ENCODE measurements around the gene RAC3. TPM values are rescaled to one million over a fixed set of nuclear protein-coding genes. Genes with fewer than 3 reads are reported as not detected.

RAC3 gene
- polyA plus RNA-seq, 2 of the 4 experiments (the other 2 are of a cell fraction) = 9.9 to 21.0 TPM

DNA sequence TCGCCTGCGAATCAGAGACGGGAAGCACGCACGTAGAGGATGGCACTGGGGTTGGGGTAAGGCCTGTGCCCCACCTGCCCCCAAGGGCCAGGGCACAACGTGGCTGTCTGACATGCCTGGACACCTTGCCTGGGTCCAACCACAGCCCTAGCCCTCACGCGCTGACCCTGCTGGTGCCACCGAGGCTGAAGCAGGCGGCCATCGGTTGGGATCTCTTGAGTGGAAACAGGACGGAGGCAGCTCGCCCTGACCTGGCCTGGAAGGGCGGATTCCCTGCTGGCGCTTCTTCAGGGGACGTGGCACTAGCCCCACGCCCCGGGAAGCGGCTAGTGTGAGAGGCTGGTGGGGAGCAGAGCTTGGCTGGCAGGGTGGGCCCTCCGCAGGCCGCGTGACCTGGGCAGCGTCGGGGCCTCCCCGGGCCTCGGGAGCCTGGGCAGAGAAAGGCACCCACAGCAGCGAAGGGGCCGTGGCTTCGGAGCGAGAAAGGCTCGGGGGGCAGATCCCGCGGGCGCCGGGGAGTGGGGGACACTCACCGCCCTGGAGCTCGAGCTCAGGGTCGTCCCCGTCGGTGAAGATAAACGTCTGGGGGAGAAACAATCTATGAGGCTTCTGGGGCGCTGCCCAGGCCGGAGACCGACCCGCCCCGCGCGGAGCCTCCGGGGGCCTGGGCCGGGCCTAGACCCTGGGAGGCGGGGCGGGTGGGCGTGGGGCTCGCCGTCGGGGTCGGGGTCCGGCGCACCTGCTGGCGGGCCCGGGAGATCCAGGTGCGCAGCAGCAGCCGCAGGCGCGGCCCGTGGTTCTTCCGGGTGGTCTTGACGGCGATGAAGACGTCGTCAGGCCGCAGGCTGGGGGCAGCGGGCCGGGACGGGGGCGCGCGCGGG is 19.5 kb downstream of the RAC3 start:
- POLR2A ChIA-PET = interaction anchor here (1.0 to 2.0 kb wide), 3 partner anchors 13 to 47 kb away, joined by 3 to 8 read pairs (median 5); partner anchors contain the start of genes DCXR, DUS1L and FASN

GRCh38 chr17:82051776-82052637 is 20.5 kb downstream of the RAC3 start, which contains the start of the genes GPS1 and RFNG:
GPS1 (plus strand) TSS chr17:82051898; CDS start chr17:82051932, 34 bp downstream.
RFNG (minus strand) TSS chr17:82051811; CDS start chr17:82051766, 45 bp downstream.
- peak within 1 kb of the TSS; percentile 91 for H3K4me2 ChIP-seq
- ChIA-PET POLR2A (interaction anchor here (0.6 to 1.0 kb wide), 3 partner anchors 14 to 464 kb away, joined by 3 to 5 read pairs (median 3); partner anchors contain the start of genes DCXR and DUS1L), CTCF (interaction anchor here (1.0 to 21.7 kb wide), 7 partner anchors 9 to 92 kb away, joined by 3 to 191 read pairs (median 24); partner anchors contain the start of genes DCXR, DUS1L and RAC3)
- H3K4me3 ChIP-seq = peak within 1 kb of the TSS; percentile 97
- DNase-seq (ENCODE audit: low read depth in 1 of 2, low spot score in 1 of 2) (peak; percentile 69 to 85), FAIRE-seq (no peak), ATAC-seq (peak; percentile 63)
- no peak for TF ChIP-seq CBX8 (IDR thresholded peaks at IDR 0.05)
- no peak for TF ChIP-seq SMC3 (IDR thresholded peaks at IDR 0.05)
- TF ChIP-seq JUN (IDR thresholded peaks at IDR 0.05) = peak; percentile 75 to 94; a peak in 4 of 5 replicates
- no peak for TF ChIP-seq HES2 (IDR thresholded peaks at IDR 0.05)
- no peak for TF ChIP-seq HOXA7 (CRISPR knock-in tag; IDR thresholded peaks at IDR 0.05)
- TF ChIP-seq, protein P1, sequence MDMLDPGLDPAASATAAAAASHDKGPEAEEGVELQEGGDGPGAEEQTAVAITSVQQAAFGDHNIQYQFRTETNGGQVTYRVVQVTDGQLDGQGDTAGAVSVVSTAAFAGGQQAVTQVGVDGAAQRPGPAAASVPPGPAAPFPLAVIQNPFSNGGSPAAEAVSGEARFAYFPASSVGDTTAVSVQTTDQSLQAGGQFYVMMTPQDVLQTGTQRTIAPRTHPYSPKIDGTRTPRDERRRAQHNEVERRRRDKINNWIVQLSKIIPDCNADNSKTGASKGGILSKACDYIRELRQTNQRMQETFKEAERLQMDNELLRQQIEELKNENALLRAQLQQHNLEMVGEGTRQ (IDR thresholded peaks at IDR 0.05) = no peak
- no peak for TF ChIP-seq NR3C1 (IDR thresholded peaks at IDR 0.05)
- peak; percentile 27; the same call in 1 of the 2 replicates for TF ChIP-seq KDM5A (IDR thresholded peaks at IDR 0.05)
- no peak for TF ChIP-seq ZC3H11A (IDR thresholded peaks at IDR 0.05)
- TF ChIP-seq, protein P2, sequence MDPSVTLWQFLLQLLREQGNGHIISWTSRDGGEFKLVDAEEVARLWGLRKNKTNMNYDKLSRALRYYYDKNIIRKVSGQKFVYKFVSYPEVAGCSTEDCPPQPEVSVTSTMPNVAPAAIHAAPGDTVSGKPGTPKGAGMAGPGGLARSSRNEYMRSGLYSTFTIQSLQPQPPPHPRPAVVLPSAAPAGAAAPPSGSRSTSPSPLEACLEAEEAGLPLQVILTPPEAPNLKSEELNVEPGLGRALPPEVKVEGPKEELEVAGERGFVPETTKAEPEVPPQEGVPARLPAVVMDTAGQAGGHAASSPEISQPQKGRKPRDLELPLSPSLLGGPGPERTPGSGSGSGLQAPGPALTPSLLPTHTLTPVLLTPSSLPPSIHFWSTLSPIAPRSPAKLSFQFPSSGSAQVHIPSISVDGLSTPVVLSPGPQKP (IDR thresholded peaks at IDR 0.05; ENCODE audit: low read depth, low read length) = no peak
- 0 out of 2 replicates have a peak, but pooled peaks have one; percentile 55 for TF ChIP-seq MAZ (IDR thresholded peaks at IDR 0.05; ENCODE audit: borderline replicate concordance, low read depth, low read length)
- TF ChIP-seq, protein P3, sequence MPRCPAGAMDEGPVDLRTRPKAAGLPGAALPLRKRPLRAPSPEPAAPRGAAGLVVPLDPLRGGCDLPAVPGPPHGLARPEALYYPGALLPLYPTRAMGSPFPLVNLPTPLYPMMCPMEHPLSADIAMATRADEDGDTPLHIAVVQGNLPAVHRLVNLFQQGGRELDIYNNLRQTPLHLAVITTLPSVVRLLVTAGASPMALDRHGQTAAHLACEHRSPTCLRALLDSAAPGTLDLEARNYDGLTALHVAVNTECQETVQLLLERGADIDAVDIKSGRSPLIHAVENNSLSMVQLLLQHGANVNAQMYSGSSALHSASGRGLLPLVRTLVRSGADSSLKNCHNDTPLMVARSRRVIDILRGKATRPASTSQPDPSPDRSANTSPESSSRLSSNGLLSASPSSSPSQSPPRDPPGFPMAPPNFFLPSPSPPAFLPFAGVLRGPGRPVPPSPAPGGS (IDR thresholded peaks at IDR 0.05) = peak; percentile 77; the same call in 2 of the 3 replicates
- TF ChIP-seq, protein P4, sequence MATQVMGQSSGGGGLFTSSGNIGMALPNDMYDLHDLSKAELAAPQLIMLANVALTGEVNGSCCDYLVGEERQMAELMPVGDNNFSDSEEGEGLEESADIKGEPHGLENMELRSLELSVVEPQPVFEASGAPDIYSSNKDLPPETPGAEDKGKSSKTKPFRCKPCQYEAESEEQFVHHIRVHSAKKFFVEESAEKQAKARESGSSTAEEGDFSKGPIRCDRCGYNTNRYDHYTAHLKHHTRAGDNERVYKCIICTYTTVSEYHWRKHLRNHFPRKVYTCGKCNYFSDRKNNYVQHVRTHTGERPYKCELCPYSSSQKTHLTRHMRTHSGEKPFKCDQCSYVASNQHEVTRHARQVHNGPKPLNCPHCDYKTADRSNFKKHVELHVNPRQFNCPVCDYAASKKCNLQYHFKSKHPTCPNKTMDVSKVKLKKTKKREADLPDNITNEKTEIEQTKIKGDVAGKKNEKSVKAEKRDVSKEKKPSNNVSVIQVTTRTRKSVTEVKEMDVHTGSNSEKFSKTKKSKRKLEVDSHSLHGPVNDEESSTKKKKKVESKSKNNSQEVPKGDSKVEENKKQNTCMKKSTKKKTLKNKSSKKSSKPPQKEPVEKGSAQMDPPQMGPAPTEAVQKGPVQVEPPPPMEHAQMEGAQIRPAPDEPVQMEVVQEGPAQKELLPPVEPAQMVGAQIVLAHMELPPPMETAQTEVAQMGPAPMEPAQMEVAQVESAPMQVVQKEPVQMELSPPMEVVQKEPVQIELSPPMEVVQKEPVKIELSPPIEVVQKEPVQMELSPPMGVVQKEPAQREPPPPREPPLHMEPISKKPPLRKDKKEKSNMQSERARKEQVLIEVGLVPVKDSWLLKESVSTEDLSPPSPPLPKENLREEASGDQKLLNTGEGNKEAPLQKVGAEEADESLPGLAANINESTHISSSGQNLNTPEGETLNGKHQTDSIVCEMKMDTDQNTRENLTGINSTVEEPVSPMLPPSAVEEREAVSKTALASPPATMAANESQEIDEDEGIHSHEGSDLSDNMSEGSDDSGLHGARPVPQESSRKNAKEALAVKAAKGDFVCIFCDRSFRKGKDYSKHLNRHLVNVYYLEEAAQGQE (IDR thresholded peaks at IDR 0.05) = no peak
- TF ChIP-seq CHD2 (IDR thresholded peaks at IDR 0.05; ENCODE audit: low read length, partially characterized antibody) = no peak
- TF ChIP-seq HOXB13 (CRISPR knock-in tag; IDR thresholded peaks at IDR 0.05; ENCODE audit: low read depth) = no peak
- peak; percentile 44 for TF ChIP-seq POLR2A (IDR thresholded peaks at IDR 0.05; ENCODE audit: low read length)
- TF ChIP-seq, protein P5, sequence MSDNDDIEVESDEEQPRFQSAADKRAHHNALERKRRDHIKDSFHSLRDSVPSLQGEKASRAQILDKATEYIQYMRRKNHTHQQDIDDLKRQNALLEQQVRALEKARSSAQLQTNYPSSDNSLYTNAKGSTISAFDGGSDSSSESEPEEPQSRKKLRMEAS (IDR thresholded peaks at IDR 0.05) = peak; percentile 71; the same call in 1 of the 2 replicates
- no peak for TF ChIP-seq KDM1A (IDR thresholded peaks at IDR 0.05; ENCODE audit: low read depth)
- no peak for TF ChIP-seq CBX2 (IDR thresholded peaks at IDR 0.05; ENCODE audit: borderline replicate concordance, low read depth)
- H3K27ac ChIP-seq = peak within 1 kb of the TSS; percentile 91 to 95
- WGBS (ENCODE audit: missing lambda C conversion rate) = 4% methylated on average over 29 of the region's 94 CpGs
- H3K9me3 ChIP-seq = no peaks in the 10 kb centered on the region
- H3K4me1 ChIP-seq = peaks cover 16% of the 10 kb centered on the region; the same call in 2 of the 3 replicates

More for the DNA sequence above, 19.5 kb downstream of the RAC3 start:
- H3K4me2 ChIP-seq = peak overlapping the region; percentile 91
- H3K4me1 ChIP-seq = peaks cover 16% of the 10 kb centered on the region; the same call in 2 of the 3 replicates
- FAIRE-seq = no peak
- H3K27ac ChIP-seq = peak overlapping the region; percentile 91 to 95
- CTCF ChIA-PET = interaction anchor here (1.0 to 21.7 kb wide), 6 partner anchors 9 to 91 kb away, joined by 3 to 191 read pairs (median 6); partner anchors contain the start of genes DCXR, DUS1L and RAC3
- no peaks in the 10 kb centered on the region for H3K9me3 ChIP-seq
- ATAC-seq = no peak
- WGBS (ENCODE audit: missing lambda C conversion rate) = 52% methylated on average over 39 of the region's 79 CpGs
- TF ChIP-seq PHF8 (IDR thresholded peaks at IDR 0.05; ENCODE audit: borderline replicate concordance, low read depth) (0 out of 2 replicates have a peak, but pooled peaks have one; percentile 18), SREBF2 (IDR thresholded peaks at IDR 0.05) (no peak)
- peak overlapping the region; percentile 97 for H3K4me3 ChIP-seq
- DNase-seq (ENCODE audit: low read depth in 1 of 2, low spot score in 1 of 2) = no peak

All from A549 (cell line).